T-helper 1 cell treated with Interleukin-12 subunit alpha and Interleukin-12 subunit beta and Interleukin-4 antibody, amounts not matched to agents 30 μg/mL and 1 μg/mL, for 36 hours (primary cell): ENCODE measurements around the gene TSSK2.

Source experiments
- H3K27ac Mint-ChIP-seq: one replicate; pipeline ENCODE4 v1.8.0; 2021; ENCODE audit warnings: mild to moderate bottlenecking, mixed read lengths
- H3K27me3 Mint-ChIP-seq: one replicate; pipeline ENCODE4 v1.8.0; 2021; ENCODE audit warnings: low read depth, mixed read lengths
- H3K36me3 Mint-ChIP-seq: one replicate; pipeline ENCODE4 v1.8.0; 2021; ENCODE audit warnings: low read depth, mixed read lengths
- H3K4me1 Mint-ChIP-seq: one replicate; pipeline ENCODE4 v1.8.0; 2021; ENCODE audit warnings: low read depth, mixed read lengths
- H3K4me3 Mint-ChIP-seq: one replicate; pipeline ENCODE4 v1.8.0; 2021; ENCODE audit warnings: mild to moderate bottlenecking, moderate library complexity, mixed read lengths
- H3K9me3 Mint-ChIP-seq: one replicate; pipeline ENCODE4 v1.8.0; 2021; ENCODE audit warnings: mixed read lengths

TSSK2 gene

DNA sequence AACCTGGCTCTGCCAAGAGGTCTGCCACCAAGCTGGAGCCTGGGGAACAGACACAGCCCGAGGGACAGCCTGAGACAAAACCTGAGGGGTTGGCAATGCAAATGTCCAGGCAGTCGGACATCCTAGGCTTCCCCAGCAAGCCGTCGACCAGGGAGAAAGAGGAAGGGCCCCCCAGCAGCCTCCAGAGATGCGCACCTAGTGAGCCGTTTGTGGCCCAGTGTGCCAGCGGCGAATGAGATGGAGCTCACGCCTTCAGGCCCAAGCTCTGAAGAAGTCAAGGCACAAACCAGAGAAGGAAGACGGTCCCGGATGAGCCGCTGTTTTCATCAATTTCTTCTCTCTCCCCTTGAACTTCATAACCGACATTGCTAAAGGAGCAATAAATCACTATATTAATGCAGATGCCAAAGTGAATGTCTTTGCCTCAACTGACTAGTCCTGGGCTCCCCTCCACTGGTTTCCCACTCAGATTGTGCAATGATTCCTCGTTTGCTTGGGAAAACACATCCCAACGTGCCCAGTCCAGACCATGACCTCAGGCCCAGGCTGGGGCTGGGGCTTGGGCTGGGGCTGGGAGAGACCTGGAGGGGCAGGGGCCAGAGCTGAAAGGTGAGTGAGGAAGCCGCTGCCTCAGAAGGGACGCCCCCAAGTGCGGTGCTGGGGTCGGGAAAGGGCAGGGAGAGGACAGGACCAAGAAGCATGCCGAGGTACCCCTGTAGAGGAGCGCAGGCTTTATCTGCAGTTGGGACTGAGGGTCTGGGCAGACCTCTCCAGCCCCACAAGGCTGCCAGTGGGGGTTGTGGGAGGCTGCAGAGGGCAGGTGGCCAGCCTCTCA, 5.4 kb upstream of the TSSK2 start:
- H3K4me1 Mint-ChIP-seq = peaks cover 11% of the 10 kb centered on the region
- no peaks in the 10 kb centered on the region for H3K9me3 Mint-ChIP-seq
- H3K4me3 Mint-ChIP-seq = no peak overlapping the region
- no peak overlapping the region for H3K27ac Mint-ChIP-seq
- H3K27me3 Mint-ChIP-seq = peaks cover 4% of the 10 kb centered on the region
- H3K36me3 Mint-ChIP-seq = no peaks in the 10 kb centered on the region

DNA sequence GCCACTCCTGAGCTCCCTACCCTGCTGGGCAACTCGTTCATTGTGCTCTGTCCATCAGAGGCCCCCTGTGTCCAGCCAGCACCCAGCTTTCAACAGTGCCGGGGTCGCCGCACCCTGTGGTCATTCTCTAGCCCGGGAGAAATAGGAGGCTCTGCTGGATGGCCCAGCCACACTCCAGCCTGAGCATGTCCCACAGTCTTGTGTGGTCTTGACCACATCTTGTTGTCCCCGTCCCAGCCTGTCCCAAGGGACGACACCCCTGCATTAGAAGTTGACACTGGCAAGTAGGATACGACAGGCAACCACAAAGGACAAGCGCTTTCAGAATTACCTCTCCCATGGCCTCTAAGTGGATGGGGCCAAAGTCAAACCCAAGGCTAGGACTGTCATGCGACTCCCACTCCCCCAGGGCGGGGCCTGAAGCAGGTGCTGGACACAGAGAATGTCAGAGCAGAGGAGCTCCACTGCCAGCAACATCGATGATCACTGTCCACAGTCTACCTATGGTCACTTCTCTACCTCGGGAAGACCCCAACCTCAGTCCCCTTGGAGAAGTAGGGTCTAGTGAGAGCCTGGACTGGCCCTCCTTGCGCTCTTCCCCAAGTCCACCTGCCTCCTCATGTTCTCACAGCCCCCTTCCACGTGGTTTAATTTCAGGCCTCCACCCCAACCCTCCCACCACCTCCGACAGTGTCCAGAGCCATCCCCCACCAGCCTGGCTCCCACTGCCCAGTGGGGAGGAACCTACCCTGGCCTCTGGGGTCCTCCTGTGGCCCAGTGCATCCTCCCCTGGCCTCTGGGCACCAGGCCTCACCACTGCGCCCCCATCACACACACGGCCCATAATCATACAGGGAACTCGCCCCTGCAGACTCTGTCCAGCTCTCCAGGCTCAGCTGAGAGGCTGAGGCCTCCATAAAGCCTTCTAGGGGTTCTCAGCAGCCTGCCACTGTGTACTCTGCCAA, 4.5 kb upstream of the TSSK2 start:
- Mint-ChIP-seq H3K4me3 (no peak overlapping the region), H3K27ac (no peak overlapping the region), H3K4me1 (peaks cover 4% of the 10 kb centered on the region), H3K36me3 (no peaks in the 10 kb centered on the region), H3K9me3 (no peaks in the 10 kb centered on the region), H3K27me3 (peaks cover 4% of the 10 kb centered on the region)

DNA sequence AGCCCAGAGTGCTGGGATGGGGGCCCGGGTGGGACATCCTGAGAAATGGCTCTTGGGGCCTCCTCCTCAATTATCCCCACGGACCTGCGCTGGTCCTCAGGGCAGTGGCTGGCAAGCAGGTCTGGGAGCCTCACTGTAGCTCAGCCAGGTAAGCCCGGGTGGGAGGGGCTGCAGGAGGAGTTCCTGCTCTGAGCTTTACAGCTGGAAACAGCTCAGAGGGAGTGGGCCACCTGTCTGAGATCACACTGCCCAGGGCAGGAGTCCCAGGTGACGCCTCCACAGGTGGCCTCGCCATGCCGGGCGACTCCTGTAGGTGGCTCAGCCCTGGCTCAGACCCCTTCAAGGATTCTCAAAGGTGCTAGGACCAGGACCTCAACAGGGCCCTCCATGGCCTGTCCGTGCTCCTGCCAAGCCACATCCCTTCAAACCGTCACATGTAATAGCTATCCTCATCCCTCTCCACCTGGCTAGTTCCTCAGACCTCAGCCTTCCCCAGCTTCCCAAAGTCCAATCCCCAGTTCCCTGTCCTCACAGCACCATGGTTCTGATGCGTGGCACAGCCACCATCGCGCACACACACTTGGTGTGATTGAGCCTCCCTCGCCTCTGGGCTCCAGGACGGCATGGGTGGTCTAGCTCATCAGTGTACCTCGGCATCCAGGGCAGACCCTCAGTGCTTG, 3.6 kb upstream of the TSSK2 start:
- Mint-ChIP-seq H3K27me3 (peaks cover 4% of the 10 kb centered on the region), H3K9me3 (no peaks in the 10 kb centered on the region), H3K4me3 (no peak overlapping the region), H3K27ac (no peak overlapping the region), H3K36me3 (no peaks in the 10 kb centered on the region), H3K4me1 (peaks cover 4% of the 10 kb centered on the region)

DNA sequence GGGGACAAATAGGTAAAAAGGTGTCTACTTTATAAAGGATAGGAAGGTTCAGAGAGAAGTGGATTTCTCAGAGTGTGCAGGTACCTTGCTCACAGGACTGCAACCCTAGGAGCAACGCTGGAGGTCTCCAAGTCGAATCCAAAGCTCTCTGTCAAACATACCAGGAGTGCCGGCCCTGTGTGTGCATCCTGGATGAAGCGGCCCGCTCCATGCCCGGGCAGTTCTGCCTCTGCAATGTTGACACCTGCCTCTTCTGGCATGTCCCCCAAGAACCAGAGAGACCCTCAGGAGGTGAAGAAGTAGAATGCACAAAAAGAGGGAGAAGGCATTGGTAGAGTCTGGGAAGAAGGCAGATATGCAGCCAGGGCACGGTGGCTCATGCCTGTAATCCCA, 3.1 kb upstream of the TSSK2 start:
- Mint-ChIP-seq H3K9me3 (no peaks in the 10 kb centered on the region), H3K36me3 (no peaks in the 10 kb centered on the region), H3K4me3 (no peak overlapping the region)

DNA sequence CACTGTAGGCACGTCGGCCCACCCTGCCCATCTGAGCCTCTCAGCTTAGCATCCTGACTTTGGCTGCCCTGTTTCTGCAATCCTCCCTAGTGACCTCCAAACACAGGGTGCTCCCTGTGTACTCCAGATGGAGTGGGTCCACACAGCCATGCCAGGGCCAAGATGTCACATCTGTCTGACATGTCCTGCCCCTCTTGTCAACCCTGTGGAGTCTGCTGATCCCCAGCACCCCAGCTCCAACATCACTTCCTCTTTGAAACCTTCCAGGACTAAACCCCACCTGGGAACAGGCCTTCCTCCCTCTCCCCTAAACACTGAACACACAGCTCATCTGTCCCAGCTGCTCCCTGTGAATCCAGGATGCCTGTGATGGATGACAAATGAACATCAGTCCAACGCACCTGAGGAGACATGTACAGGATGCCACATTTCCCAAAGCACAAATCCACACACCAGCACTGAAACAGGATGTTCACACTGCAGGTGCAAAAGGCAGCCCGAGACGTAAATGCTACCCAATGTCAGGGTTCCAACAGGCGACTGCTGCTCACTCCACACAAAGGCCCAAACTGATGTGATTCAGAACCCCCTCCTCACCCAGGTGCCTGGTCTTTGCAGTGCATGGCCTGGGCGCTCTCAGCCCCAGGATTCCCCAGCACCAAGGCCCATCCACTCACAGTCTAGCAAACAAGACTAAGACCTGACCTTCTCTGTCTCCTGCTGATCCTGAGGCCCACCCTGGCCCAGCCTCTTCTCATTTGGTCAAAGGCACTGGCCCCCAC, 2.0 kb upstream of the TSSK2 start:
- no peak overlapping the region for H3K4me3 Mint-ChIP-seq
- no peaks in the 10 kb centered on the region for H3K27me3 Mint-ChIP-seq
- no peak overlapping the region for H3K27ac Mint-ChIP-seq
- no peaks in the 10 kb centered on the region for H3K9me3 Mint-ChIP-seq
- H3K36me3 Mint-ChIP-seq = peaks cover under 1% of the 10 kb centered on the region
- no peaks in the 10 kb centered on the region for H3K4me1 Mint-ChIP-seq

More for the DNA sequence above, 3.1 kb upstream of the TSSK2 start:
- H3K4me1 Mint-ChIP-seq = peaks cover 2% of the 10 kb centered on the region
- no peak overlapping the region for H3K27ac Mint-ChIP-seq
- peaks cover 2% of the 10 kb centered on the region for H3K27me3 Mint-ChIP-seq

DNA sequence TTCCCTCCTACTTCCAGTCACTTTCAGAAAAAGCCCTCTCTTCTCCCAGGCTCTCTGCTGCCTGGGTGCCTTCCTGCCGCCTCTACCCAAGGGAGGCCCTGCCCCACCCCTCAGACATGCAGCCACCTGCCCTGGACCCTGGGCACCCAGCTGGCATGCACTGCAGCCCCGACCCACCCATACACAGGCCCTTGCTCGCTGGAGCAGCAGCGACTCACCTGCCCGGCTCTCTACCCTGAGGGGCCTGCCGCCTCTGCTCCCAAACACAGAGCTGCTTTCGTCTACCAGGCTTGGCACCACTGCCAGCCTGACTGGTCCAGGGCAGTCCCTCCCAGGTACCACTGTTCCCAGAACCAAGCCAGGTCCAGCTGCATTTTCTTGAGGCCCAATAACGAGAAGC, 1.2 kb upstream of the TSSK2 start:
- Mint-ChIP-seq H3K27ac (no peak overlapping the region), H3K9me3 (no peaks in the 10 kb centered on the region), H3K4me1 (no peaks in the 10 kb centered on the region), H3K27me3 (no peaks in the 10 kb centered on the region), H3K4me3 (no peak overlapping the region), H3K36me3 (peaks cover 3% of the 10 kb centered on the region)

DNA sequence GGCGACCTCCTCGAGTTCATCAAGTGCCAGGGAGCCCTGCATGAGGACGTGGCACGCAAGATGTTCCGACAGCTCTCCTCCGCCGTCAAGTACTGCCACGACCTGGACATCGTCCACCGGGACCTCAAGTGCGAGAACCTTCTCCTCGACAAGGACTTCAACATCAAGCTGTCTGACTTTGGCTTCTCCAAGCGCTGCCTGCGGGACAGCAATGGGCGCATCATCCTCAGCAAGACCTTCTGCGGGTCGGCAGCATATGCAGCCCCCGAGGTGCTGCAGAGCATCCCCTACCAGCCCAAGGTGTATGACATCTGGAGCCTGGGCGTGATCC, 542 bp downstream of the TSSK2 start:
- Mint-ChIP-seq H3K9me3 (no peaks in the 10 kb centered on the region), H3K27me3 (no peaks in the 10 kb centered on the region), H3K27ac (no peak overlapping the region), H3K36me3 (peaks cover 16% of the 10 kb centered on the region), H3K4me3 (no peak overlapping the region), H3K4me1 (no peaks in the 10 kb centered on the region)

DNA sequence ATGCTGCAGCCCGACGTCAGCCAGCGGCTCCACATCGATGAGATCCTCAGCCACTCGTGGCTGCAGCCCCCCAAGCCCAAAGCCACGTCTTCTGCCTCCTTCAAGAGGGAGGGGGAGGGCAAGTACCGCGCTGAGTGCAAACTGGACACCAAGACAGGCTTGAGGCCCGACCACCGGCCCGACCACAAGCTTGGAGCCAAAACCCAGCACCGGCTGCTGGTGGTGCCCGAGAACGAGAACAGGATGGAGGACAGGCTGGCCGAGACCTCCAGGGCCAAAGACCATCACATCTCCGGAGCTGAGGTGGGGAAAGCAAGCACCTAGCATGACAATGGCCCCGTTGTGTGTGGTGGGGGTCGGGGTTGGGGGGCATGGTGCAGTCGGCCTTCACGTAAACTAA, 1.0 kb downstream of the TSSK2 start:
- Mint-ChIP-seq H3K4me3 (no peak overlapping the region), H3K27me3 (no peaks in the 10 kb centered on the region), H3K27ac (no peak overlapping the region), H3K9me3 (no peaks in the 10 kb centered on the region), H3K36me3 (peaks cover 19% of the 10 kb centered on the region), H3K4me1 (no peaks in the 10 kb centered on the region)

DNA sequence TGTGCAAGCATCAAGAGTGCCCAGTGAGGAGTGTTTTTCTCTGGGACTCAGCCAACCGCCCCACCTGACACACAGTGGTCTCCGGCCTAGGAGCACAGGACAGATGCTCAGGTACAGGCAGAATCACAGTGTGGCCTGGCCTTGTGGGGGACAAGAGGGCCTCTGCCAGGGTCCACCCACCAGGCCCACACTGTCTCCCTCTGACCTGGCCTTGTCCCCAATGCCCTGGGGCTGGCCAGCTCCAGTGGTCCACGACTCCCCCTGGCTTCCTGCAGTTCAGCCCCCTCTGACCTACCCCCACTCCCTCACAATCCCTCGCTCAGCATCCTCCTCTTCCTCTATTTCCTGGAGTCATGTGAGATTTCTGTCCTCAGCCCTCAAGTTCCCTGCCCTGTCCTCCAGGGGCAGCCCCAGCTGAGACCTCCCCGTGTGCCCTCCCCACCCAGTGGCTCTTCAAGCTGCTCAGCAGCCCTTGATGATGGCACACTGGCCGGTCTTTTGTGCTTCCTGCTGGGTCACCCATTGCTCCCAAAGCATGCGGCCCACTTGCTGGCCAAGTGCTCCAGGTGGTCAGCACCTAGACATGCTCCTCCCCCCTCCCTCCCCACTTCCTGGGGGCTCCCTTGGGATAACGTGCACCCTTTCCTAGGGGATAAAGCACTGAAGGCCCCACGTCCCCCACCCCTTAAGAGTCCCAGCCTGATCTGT, 1.7 kb downstream of the TSSK2 start:
- no peaks in the 10 kb centered on the region for H3K4me1 Mint-ChIP-seq
- H3K27me3 Mint-ChIP-seq = no peaks in the 10 kb centered on the region
- no peak overlapping the region for H3K27ac Mint-ChIP-seq
- peaks cover 22% of the 10 kb centered on the region for H3K36me3 Mint-ChIP-seq
- H3K4me3 Mint-ChIP-seq = no peak overlapping the region
- H3K9me3 Mint-ChIP-seq = no peaks in the 10 kb centered on the region

DNA sequence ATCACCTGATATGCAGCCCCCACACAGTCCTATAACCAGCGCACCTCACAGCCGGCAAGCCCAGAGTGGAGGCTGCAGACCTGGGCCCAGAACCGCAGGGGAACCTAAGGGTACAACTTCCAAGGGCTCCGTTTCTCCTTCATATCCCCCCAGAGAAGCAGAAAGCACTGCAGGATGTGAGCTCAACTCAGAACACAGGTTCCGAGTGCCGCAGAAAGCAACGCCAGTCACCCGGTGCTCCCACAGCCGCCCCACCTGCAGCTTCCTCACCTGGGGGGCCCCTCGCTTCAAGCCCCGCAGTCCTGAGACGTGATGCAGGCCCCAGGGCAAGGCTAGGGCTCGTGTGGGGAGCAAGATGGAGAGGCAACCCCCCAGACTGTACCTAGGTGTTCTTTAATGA, 2.5 kb downstream of the TSSK2 start:
- no peaks in the 10 kb centered on the region for H3K27me3 Mint-ChIP-seq
- H3K36me3 Mint-ChIP-seq = peaks cover 22% of the 10 kb centered on the region
- no peak overlapping the region for H3K27ac Mint-ChIP-seq
- H3K4me1 Mint-ChIP-seq = no peaks in the 10 kb centered on the region
- no peak overlapping the region for H3K4me3 Mint-ChIP-seq
- H3K9me3 Mint-ChIP-seq = no peaks in the 10 kb centered on the region

DNA sequence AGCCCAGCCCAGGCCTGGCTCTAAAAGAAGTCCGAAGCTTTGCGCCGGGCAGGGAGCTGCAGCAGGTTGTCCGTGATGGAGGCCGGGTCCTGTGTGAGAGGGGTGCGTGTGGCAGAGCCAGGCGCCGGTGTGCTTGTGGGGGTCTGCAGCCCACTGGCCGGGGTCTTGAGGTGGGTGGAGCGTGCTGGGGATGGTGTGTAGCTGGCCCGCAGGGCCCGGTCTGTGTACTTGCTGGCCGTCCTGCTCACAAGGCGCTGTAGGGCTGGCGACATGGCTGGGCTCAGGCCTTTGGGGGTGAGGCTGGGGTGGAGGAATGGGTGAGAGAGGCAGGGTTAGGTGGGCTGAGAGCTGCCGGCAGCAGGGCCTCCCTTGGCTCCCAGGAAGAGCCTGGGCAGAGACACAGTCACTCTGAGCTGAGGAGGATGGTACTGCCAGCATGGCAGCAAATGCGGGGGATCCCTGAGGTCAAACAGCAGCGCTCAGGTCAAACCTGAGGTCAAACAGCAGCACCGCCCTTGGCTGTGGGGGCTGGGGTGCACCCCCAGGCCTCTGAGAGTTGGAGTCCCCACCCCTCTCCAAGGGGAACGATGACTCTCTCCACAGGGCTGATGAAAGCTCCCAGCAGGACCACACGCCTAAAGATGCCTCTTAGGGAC, 3.2 kb downstream of the TSSK2 start:
- Mint-ChIP-seq H3K27me3 (no peaks in the 10 kb centered on the region), H3K27ac (no peak overlapping the region), H3K4me1 (no peaks in the 10 kb centered on the region), H3K4me3 (no peak overlapping the region), H3K9me3 (no peaks in the 10 kb centered on the region), H3K36me3 (peaks cover 22% of the 10 kb centered on the region)

DNA sequence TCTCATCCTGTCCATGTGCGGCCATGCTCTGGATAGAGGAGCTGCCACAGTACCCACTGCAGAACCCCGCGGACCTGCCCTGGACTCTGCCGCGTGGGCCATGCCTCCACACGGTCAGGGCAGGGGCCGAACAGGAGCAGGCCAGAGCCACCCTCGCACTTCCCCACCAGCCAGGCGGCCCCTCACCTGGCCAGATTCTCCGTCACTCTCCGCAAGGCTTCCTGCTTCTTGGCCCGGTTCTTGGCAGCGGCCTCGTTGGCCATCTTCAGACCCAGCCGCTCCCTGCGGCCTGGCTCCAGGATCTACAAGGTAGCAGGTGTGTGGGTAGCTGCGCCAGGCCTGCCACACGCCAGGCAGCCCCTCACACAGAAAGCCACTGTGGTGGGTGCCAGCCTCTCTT, 3.8 kb downstream of the TSSK2 start:
- no peak overlapping the region for H3K4me3 Mint-ChIP-seq
- H3K27ac Mint-ChIP-seq = no peak overlapping the region
- H3K27me3 Mint-ChIP-seq = no peaks in the 10 kb centered on the region
- no peaks in the 10 kb centered on the region for H3K4me1 Mint-ChIP-seq
- no peaks in the 10 kb centered on the region for H3K9me3 Mint-ChIP-seq
- peaks cover 22% of the 10 kb centered on the region for H3K36me3 Mint-ChIP-seq

DNA sequence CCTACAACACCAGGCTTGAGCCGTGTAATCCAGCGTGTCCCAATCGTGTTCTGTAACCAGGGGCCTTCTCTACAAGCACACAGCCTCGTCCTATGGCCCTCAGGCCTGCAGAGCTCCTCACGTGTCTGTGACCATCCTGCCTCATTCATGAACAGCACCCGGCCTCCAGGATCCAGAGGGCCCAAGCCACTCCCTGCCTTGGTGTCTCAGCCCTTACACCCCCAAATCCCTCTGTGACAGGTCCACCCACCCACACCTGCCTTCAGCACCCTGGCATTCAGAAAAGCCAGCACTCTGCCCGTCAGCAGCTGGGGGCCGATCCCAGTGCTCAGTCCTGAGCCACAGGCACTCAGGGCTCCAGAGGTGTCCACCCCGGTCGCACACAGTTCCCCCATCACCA, 5.8 kb downstream of the TSSK2 start:
- peaks cover 22% of the 10 kb centered on the region for H3K36me3 Mint-ChIP-seq
- H3K4me3 Mint-ChIP-seq = no peak overlapping the region
- H3K27ac Mint-ChIP-seq = no peak overlapping the region
- no peaks in the 10 kb centered on the region for H3K9me3 Mint-ChIP-seq
- no peaks in the 10 kb centered on the region for H3K27me3 Mint-ChIP-seq
- peaks cover under 1% of the 10 kb centered on the region for H3K4me1 Mint-ChIP-seq
